HG03095 (cell line): ENCODE results near the gene CRNKL1.

Source experiments
- ATAC-seq: cut with Tn5 transposase; IDR thresholded peaks from one replicate; pipeline ENCODE4 v1.9.1; 2021; ENCODE audit warnings: moderate library complexity; ENCODE audit not compliant: unreplicated experiment

The CRNKL1 gene

DNA sequence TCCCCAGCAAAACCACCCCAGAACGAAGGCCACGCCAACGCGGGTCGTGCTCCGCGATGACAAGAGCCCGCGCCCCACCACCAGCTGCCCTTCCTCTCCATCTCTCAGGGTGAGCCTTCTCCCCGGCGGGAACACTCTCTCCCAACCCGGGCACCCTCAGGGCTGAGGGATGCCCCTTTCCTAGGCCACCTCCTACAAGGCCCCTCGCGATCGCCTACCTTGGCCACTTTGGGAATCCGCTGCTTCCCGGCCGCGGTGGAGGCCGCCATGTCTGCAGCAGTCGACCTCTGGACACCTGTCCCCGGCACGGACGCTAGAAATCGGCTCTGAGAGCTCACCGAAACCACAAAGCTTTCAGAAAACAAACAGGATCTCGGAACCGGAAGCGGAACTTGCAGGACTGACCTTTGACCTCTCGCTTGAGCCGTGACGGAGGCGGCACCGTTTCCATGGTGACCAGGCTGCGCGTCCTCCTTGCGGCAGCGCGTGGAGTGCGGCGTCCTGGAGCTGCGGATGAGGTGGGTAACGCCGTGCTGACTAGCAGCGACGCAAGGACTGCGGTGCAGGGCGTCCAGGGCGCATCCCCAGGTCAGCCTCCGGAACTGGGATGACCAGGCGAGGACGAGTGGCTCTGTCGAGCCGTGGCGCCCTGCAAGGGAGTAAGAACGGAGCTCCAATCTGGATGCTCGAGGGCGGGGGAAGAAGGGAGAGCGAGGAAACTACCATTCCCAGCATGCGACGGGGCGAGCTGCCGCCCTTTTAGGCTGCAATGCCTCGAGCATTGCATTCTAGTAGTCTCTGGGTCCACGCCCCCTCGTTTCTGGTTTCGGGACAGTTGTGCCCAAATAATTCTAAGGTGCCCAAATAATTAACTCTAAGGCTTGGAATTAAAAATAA, at the start of gene CRNKL1, which contains the start of gene CFAP61:
CRNKL1 (minus strand) TSS at position 393 of the 897 bp plus-strand sequence; CDS start at position 269, 124 bp downstream.
CFAP61 (plus strand) TSS at position 459 of the 897 bp plus-strand sequence. CDS start 4,122 bp downstream, outside the sequence.
- peak; percentile 91 for ATAC-seq

DNA sequence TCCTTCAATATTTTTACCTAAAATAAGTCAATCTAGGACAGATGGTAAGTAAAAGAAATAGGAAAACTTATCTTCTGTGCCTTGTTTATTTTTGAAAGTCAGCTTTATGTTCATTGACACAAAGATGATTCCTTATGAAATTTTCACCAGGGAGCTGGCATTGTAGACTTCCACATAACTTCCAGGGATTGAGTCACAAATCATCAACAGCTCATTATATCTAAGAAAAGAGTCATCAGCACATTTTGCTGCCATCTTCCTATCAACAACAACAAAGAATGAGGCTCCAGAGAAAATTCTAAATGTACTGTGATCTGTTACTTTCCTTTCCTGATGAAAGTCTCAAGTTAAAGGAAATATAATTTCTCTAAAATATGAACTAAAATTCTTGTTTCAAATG, 48.6 kb upstream of the CRNKL1 start:
- no peak for ATAC-seq

DNA sequence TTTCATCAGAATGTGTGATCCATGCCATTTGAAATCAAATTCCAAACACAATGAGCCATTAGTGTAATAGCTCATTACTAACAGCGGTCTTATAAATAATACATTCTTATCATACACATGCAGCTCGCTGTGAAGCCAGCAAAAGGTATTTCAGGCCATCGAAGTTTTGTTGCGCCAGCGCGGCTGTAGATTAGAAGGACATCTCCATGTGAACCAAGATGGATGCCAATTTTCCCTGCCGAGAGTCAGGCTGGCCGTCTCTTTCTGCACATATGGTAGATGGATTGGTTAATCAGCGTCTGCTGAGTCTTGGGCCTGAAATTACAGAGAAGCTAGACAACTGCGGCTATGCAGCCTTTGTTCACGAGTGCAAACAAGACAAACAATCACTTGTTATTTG, 44.2 kb upstream of the CRNKL1 start:
- no peak for ATAC-seq

DNA sequence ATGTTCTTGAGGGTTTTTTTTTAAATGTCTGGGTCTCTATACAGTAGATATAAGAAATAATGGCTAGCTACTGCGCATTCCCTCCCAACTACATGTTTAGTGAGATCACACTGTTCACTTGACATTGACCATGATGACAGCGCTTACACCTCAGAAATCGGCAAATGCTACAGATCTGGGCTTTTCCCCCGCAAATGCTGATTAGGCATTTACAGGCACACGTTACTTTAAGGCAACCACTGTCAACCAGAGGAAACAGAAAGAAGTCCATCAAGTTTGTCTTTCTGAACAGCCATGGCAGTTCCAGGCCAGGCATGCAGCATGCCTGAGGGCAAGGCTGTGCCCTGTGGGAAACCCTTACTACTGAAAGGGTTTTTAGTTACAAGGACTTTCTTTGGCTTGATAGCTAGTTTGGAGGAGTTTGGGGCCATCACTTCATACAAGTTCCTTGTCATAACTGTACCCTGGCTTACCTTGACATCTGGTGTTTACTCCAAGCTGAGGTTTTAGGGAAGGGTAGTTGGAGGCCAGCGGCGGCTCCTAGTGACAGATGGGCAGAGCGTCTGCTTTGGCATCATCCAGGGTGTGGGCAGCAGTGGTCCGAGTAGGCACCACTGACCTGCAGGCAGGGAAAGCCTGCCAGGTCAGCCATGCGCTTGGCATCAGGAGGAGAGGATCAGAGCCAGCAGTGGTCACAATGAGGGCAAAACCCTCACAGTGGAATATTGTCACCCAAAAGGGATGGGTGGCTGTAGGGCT, 43.0 kb upstream of the CRNKL1 start:
- ATAC-seq = no peak

DNA sequence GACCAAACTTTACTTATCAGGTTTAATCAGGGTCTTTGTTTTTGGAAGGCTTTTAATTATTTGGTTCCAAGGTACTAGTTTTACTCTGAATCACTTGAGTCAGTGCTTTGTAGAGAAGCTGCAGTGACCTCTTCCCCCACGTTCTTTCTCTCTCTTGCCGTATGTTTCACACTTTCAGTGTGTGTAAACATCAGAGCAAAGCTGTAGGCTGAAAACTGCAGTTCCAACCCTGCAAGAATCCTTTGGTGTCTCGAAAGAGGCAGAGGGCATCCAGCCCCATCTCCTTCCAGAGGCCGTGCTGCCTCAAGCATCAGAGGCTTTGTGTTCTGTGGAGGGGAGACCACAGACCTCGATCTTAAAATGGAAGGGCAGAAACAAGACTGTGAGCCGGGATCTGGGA, 42.1 kb upstream of the CRNKL1 start:
- ATAC-seq = no peak

DNA sequence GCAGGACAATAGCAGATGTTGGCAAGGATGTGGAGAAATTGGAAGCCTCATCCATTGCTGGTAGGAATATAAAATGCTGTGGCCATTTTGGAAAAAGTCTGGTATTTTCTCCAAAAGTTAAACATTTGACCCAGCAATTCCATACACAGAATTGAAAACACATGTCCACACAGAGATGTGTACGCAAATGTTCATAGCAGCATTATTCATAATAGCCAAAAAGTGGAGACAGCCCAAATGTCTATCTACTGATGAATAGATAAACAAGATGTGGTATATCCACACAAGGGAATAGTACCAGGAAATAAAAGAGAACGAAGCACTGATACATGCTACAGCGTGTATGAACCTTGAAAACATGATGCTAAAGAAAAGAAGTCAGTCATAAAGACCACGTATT, 40.6 kb upstream of the CRNKL1 start:
- ATAC-seq = no peak

DNA sequence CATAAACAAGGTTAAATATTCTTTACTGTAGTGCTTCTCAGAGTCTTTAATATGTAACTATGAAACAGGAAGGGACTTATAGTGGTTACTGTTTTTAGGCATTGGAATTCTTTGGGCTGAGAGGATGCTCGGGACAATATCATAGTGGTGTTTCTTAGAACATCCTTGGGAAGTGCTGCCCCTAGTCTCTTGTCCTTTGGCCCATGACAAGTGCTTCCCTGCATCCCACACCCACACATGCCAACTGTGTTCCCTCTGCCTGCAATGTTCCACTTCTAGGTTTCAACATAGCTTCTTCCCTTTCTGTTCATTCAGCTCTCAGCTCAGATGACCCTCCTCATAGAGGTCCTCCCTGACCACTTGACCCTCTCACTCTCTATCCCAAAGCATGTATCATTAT, 37.7 kb upstream of the CRNKL1 start:
- no peak for ATAC-seq

DNA sequence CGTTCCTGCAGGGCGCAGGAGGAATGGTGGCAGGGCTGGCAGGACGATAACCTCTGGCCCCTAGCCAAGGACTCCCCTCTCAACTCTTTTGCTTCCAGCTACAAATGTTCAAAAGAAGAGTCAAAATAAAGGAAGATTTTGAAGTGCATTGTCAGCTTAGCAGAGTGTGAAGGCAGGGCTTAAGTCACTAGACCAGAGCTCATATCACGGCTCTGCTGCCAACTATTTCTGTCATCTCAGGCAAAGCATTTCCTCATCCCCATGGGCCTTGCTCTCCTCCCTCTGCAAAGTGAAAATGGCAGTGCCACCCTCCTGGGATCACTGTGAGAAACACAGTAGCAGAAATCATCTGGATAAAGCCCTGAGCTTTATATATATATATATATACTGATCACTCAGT, 36.8 kb upstream of the CRNKL1 start:
- ATAC-seq = no peak

DNA sequence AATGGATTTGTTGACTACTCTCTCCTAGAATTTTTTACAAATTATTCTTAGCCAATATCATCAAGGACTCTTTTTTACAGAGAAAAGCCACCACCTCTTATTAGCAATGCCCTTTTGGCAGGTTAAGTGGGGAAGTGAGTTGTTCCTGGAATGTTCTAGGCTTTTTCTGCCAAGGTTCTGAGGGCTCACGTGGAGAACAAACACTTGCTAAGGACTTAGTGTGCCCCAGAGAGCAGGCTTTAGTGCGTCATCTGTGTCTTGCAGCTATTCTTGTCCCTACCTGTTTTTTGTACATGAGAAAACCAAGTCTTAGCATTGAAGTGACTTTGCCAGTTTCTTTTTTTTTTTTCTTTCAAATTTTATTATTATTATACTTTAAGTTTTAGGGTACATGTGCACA, 33.5 kb upstream of the CRNKL1 start:
- ATAC-seq = no peak

DNA sequence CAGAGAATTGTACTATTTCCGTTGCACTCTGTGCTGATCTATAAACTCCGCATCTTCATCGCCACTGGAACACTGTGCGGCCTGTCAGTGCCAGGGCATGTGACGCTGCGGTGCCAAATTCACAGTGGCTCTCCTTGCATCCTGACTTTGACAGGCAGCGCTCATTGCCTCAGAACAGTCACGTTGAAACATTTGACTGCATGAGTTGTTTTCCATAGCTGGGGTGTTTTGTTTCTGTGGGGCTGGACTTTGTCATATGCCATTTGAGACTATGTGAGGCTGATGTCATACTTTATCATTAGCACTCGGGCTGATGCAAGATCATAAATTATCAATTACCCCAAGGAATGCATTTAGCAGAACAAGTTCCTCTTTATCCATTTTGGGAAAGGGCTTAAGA, 32.8 kb upstream of the CRNKL1 start:
- ATAC-seq = no peak

DNA sequence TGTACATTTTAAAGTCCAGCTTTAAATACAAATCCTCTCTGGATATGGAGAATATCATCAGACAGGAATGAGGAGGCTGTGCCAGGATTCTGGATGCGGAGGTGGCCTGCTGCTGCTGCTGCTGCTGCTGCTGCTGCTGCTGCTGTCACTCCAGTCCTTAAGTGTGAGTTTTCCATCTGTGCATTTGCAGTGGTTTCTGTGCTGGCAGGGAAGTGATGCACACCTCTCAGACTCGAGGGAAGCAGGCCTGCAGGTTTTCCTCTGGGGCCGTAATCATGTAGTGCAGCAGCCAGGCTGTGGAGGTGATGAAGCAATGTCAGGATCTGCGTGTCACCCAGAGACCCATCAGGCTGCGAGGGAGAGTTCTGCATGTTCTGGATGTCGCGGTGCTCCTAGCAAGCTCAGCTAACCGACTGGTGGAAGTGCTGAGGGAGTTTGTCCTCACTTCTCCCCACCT, 32.1 kb upstream of the CRNKL1 start:
- no peak for ATAC-seq

DNA sequence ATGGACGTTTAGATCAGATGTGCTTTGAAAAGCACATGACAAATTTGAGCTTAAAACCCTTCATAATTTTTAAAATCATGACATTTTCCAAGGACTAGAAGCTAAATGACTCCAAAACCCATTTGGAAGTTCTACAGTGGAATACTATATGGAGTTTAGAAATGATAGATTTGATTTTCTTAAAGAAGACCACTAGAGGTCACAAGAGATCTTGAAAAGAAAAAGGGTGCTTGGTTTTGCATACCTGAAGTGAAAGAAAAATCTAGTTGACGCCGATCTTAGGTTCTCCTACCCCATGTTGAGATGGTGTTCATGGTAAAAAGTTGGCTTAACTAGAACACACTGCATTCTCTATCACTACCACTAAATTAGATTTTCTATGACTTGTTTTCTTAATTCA, 31.5 kb upstream of the CRNKL1 start:
- no peak for ATAC-seq

DNA sequence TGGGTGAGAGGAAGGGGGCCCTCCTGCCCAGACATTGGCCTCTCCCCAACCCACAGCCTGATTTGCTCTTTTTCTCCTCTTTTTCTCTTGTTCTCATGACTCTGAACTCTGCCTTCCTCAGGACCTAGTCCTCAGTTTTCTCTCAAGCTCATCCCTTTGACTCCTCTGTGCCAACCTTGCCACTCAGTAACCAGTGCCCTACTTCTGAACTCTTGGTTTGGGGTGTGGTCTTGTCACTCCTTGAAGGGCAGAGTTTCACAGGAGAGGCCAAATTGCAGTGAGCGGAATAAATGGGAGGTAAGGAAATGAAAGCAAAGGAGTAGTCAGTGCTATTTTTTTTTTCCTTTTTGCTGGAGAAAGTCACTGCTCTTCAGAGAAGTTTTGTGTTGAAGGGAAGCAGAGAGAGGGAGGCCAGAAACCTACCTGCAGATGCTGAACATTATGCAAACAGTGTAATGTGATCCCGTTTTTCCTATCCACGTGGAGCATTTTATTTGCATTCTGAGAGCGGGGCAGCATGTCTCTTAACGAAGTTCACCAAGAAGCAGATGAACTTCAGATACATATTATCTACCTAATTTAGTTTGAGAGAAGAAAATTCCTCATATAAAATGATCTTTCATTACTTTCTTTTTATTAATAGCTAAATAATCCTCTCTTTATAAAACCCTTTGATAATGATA, 27.0 kb upstream of the CRNKL1 start:
- no peak for ATAC-seq

DNA sequence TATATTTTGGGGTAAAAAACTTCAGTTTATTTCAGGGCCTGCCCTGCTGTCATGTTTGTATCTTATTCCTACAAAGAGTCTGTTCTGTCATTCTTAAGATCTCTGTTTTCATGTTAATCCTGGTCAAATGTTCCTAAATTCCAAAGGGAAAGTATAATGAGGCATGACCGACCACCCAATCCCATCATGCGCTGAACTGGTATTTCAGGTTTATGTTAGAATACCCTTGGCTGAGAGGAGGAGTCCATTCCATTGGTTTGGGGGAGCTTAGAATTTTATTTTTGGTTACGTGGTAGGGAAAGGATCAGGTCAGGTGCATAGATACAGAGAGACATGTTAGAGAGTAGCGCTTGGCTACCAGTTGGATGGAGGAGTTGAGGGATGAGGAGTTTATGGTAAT, 25.8 kb upstream of the CRNKL1 start:
- ATAC-seq = no peak

DNA sequence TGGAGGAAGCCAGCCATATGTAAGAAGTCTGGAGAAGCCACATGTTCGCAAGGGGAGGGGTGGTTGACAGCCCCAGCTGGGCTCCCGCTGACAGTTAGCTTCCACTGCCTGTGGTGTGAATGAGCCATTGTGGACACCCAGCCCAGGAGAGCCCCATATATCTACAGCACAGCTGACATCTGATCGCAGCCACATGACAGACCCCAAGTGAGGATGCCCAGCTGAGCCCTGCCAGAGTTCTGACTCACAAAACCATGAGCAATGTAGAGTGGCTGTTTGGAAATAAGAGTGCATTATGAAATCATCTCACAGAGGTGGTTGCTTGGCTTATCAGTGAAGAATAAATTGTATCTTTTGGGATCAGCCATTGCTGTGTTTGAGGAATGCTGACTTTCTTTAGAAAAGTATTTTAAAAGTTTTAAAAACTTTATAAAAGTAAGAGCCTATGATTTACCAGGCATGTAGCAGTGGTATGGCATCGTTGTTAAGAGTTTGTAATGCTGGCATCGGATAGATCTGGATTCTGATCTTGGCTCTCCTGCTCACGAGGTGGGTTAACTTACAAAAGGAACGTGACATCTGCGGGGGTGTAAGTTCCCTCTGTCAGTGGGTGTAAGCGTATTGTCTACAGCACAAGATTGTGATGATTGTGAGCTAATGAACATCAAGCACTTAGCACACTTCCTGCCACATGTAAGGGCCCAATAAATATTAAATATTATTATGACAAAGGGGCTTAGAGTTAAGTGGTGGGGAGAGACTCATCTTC, 24.2 kb upstream of the CRNKL1 start:
- no peak for ATAC-seq

DNA sequence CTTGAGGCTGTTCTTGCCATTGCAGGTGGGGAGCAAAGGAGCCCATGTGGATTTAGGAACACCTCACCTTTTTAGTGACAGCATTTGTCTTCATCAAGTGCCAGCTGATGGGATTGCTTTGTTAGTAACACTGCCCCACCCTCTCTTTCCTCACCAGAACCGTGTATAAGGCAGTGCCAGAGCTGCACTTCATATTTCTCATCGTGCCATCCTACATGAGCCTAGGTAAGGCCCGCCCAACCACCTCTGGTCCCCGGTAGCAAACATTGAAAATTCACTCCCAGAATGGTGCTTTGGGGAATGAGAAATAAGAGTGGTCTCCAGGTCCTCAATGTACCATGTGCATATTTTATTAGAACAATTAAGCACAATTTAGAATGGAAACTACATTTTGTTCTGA, 22.8 kb upstream of the CRNKL1 start:
- no peak for ATAC-seq

DNA sequence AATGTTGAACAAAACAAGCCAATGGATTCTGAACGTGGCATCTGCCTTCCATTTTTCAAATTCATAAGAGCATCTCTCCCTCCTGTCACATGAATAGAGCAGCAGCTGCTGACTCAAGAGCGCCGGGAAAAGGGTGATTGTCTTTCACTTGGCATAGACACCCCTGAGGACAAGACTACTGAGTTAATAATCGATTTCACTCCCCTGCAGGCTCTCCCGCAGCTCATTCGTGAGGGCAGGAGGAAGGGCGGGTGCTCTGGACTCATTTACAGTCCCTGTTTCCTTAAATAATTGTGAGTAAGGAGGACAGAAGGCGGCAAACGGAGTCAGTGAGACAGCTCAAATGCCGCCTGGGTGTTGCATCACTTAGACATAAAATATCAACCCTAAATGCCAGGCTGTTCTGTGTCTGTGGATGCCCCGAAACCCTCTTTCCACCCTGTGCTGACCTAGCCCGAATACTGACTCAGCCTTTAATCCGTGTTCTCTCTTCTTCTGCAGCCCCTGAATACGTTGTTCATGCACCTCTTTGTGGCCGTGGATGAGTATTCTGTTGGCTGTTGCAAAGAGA, 21.6 kb upstream of the CRNKL1 start:
- ATAC-seq = no peak

DNA sequence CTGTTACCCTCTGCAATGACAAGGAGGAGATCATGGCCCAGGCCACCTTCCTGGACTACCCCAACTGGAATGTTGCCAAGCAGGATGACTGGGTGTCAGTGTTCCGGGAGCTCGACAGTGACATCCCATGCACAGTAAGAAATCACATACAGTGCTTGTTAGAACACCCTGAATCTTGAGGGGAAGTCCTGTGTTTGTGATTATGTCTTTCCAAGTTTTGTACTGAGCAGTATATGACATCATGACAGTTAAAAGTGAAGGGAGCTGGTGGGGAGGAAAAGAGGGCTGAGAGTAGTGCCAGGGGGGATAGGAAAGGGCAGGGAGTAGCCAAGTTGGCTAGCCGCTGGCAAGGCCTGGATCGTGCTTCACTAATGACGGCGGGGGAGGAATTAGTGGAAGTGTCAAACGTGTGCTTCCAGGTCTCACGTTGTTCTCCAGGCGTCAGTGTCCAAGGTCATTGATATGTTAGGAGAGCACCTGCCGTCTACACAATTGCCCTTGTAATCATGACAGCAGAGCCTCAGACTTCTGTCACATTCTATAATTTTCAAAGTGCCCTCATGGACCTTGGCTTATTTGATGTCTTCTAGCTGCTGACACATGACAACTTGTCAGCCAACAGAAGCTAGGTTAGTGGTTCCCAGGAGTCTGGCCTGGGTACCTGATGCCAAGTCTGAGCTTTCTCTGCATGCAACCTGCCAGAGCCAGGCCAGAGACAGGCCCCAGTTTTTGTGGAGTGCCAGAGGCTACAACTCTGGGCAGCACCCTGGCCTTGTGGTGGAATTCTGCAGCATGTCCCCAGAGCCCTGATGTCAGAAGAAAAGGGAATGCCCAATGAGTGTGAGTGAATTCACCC, 18.8 kb upstream of the CRNKL1 start:
- no peak for ATAC-seq

DNA sequence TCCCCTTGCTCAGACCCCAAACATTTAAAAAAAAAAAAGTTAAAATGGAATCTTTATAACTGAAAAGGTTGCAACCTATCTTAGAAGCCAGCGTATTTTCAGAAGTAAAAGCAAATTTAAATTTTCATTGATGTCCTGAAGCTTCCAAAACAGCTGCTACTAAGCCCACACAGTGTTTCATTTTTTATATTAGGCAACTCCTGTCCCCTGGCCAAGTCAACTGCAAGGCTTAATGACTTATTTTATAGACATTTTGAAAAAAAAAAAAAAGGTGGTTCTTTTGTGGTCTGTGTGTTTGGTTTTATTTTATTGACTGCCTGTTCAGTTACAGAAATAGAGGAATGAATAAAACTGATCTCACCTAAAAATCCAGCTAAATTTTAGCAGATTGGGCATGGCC, 13.1 kb upstream of the CRNKL1 start:
- no peak for ATAC-seq
